Fibroblast of skin of back (primary cell): ENCODE measurements around the gene TAS1R2.
"Not testable (repeated sequence)": the region's sequence is repeated elsewhere in the genome, so short reads cannot be mapped to it uniquely, and the experiment has no call there.

Experiments
- DNase-seq: peaks from one replicate; pipeline ENCODE4 v3.0.0-alpha.2; 2013

The TAS1R2 gene

DNA sequence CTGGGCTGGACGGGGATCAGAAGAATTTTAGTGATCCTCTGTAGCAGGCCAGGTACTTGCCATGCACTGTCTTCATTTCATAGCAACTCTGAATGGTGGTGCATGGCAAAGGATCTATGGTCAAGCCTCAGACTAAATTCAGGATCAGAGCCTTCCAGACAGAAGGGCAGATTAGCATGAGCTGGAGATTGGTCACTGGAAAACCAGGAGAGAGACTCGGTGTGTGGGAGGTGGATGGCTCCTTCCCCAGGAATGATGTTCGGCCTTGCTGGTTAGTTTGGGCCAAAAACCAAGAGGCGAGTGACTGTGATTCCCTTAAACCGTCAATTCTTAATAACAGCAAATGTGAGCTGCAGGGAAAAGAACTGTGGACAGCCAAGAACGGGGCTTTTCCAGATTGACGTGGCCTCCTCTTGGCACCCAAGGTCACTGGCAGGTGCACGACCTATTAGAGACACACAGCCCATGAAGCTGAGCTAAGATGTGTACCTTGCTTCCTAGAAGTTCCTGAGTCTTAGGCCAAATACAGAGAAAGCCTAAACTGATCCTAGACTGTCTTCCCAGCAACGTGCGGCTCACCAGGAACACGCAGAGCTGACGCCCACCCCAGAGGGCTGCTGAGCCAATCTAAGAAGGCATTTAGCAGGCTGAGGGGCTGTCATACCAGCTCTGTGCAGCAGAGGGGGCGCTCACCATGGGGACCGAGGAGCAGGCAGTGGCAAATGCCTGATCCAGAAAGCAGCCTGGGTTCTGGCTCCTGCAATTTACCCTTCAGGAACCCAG is 24.4 kb upstream of the TAS1R2 start:
- DNase-seq: peak; percentile 57

DNA sequence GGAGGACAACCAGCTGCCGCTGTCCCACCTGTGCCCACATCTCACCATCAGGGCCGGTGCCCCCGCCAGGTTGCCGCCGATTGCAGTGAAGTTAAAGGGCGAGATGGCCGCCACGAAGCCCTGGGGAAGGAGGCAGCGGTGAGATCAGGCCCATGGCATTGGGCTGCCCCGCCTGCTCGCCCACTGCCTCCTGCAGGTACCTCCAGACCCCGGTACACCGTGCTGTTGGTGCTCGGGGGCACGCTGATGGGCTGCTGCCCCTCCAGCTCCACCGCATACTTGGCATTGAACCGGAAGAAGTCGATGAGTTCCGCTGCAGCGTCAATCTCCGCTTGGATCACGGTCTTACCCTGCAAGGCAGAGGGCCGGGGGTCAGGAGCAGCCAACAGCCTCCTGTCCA is 23.6 kb upstream of the TAS1R2 start:
- DNase-seq: no peak

DNA sequence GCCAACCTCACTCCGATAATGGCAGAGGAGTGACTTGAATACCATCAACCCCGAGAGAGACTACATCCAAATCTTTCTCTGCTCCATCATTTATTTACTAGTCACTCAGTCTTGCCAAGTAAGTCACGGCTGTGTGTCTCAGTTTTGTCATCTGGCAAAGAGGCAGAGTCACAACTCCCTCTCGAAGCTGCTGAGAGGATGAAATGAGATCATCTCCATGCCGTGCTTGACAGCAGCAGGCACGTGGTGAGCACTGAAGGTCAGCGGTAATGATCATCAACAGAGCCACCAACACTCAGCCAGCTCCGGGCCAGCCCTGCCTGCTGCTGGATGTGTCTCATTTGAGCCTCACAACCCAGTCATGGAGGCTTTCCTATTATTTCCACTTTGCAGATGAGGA is 23.0 kb upstream of the TAS1R2 start:
- DNase-seq: no peak

DNA sequence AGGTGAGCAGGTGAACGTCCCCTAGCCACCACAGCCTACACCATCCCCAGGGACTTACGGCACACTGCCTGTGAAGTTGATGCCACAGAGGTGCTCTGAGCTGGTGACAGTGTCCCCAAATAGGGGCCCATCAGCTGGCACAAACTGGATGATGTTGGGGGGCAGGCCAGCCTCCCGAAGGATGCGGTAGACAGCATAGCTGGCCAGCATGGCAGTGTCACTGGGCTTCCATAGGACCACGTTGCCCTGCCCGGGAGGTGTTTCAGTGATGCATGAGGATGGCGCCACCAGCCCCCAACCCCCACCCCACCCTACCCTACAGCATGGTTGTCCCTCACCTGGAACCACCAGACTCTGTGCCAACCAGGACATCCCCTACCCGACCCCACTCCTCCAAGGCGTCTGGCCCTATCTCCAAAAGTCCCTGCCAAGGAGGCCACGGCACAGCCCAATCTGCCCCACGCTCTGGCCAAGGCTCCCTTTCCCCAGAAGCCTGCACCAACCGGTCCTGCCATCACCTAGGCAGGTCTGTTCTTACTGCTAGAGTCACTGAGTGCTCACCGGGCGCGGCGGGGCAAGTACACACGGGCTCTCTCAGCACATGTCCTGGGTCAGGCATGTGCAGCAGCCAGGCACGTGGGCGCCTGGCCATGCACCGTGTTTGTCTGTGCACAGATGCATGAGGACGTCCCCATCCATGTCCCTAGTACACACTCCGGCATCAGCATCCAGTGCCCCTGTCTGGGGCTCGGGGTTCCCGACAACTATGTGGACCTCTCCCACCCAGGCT is 22.4 kb upstream of the TAS1R2 start:
- DNase-seq: no peak

DNA sequence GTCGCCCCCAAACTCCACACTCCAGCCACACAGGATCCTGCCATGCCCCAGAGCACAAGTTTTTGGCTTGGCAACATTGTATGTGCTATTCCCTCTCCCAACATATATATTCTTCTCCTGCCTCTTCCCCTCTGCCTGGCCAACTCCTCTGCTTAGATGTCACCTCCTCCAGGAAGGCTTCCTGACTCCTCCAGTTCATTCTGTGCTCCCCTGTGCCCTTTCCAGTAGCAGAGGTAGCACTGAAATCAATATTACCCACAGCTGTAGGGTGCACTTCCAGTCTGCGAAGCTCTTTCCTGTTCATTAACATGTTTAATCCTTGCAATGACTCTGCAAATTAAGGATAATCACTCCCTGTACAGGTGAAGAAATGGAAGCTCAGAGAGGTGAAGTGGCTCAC is 21.7 kb upstream of the TAS1R2 start:
- DNase-seq: no peak

DNA sequence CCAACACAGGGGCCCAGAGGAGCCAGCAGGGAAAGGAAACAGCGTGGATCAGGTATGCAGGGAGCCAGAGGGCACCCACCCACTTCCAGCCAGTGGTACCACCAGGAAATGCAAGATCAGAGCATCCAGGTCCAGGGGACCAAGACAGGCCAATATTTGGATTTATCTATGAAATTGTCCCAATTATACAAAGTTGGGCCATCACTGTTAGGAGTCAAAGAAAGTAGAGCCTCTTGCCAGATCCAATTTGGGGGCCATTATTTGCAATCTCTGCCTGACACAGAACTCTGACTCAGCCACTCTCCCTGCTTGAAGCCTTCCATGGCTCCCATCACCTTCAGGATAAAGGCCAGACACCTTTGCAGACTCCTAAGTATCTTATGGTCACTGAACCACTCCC is 21.1 kb upstream of the TAS1R2 start:
- no peak for DNase-seq

DNA sequence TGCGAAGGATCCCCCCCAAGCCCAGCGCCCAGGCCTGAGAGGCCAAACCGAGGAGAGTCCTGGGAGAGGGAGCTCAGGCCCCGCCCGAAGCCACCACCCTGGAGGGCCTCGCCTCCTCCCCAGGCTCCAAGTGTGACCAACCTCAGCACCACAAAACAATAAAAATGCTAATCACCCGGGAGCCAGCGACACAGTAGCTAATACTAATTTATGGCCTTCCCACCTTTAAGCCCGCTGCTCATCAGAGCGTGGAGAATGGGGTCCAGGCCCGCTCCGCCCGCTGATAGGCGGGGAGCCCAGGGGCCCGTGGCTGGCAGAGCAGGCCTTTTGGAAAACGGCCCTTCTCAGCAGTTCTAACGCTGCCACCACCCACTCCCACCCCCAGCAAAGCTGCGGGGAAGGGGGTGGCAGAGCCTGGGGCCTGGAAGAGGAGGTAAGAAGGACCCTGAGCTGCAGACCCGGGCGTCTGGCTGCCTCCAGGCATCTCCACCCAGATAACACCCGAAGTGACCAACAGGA is 20.4 kb upstream of the TAS1R2 start:
- DNase-seq: no peak

DNA sequence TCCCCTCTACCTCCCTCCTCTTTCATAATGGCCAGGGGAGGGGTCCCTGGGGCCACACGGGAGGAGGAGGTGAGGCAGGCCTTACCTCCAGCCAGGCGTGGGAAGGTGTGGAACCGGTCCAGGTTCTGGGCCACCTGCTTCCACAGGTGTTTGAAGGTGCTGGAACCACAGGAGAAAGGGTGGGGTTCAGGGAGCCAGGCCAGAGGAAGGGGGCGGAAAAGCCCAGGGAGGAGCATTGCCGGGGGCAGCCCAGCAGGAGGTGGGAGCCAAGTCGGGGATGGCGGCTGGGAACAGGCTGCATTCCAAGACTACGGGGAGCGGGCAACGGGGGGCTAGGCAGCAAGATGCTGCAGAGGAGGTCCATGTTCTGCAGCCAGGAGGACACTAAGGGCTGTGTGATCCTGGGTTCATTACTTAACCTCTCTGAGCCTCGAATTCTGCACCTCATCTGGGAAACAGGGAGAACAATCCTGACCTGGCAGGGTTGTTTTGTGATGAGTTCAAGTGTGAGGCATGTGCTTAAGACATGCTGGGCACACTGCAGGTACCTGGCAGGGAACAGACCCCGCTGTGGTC is 19.8 kb upstream of the TAS1R2 start:
- DNase-seq: no peak

DNA sequence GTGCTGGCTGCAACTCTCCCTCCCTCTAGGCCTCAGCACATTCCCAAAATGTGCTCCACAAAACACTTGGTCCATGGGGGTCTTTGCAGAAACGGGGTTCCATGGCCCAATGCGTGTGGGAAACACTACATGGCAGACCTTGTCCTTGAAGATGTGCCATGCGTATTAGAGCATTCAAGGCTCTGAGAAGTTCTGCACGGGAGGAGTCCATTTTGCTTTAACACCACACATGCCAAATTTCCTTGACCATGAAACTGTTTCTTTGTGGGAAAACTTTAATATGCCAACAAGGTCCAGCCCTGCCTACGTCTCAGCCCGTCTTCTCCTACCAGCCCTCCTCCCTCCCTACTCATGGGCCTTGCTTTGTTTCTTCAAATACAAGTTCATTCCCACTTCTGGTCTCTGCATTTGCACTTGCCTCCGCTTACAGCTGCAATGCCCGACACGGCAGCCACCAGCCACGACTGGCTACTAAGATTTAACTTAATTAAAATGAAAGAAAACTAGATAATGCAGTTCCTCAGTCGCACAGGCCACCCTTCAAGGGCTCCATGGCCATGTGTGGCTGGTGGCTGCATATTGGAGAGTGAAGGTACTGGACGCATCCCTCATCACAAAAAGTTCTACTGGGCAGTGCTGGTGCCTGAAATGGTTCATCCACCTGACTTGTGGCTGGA is 19.2 kb upstream of the TAS1R2 start:
- DNase-seq: no peak

DNA sequence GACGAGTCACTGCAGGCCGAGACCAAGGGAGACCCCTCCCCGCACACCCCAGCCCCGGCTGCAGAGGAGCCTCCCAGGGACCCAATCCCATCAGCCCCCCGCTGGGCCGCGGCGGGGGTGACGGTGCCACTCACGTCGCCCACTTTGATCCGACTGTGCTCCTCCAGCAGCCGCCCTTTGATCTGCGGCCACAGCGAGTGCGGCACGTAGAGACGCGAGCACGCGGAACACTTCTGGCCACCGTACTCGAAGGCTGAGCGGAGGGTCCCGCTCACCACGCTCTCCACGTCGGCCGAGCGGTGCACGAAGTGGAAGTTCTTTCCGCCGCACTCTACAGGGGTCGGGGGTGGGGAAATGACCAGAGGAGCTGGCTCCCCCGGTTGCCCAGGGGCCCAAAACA is 17.8 kb upstream of the TAS1R2 start:
- DNase-seq: no peak

DNA sequence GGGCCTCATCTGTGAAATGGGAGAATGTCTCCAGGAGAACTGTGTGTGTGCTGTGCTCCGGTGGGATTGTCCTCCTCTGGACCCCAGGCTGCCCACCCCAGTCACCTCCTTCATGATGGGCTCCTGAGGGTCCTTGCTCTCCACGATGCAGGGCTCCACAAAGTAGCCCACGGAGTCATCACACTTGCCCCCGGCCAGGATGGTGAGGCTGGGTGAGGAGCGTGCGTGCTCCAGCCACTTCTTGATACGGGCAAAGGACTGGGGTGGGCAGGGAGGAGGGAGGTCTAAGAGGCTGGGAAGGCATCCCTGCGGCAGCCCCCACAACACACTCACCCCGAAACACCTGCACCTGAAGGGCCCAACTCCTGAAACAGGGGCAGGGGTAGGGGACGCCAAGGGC is 16.8 kb upstream of the TAS1R2 start:
- no peak for DNase-seq

DNA sequence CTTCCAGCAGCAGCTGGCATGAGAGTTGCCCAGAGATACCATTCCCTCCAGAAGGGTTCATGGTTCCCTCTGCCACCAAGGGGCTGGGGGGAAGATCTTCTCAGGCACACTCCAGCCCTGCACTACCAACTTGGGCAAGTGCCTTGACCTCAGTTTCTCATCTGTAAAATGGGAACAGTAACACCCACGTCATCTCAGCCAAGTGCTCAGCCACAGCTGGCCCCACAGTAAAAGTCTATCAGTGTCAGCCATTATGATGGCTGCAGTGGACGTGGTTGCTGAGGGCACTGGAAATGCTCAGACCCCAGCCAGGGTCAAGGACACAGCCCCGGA is 16.3 kb upstream of the TAS1R2 start:
- DNase-seq: no peak

DNA sequence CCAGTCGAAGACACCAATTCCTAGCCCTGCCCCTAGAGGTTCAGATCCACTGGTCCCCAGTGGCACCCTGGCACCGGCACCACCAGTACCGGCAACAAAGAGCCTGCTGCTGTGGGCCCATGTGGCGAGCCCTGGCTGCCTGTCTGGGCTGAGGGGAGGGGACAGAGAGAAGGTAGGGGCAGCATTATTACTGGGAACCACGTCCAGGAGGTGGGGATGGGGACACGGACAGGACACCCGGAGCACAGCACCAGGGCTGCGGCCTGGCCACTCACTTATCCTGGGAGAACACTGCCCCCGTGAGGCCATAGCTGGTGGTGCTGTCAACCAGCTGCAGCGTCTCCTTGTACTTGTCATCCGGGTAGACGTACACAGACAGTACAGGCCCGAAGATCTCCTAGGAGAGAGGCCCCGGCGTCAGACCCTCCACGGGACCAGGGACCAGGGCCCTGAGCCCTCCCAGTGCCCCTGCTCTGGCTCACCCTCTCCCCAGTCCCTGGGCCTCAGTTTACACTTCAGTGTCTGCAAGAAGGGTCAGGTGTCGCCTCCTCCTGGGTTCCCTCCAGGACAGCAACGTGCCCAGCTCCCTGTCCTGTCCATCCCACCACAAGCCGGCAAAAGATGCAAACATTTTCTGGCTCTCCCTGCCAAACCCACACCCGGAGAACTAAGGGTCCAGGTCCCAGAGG is 15.8 kb upstream of the TAS1R2 start:
- DNase-seq: peak; percentile 73

DNA sequence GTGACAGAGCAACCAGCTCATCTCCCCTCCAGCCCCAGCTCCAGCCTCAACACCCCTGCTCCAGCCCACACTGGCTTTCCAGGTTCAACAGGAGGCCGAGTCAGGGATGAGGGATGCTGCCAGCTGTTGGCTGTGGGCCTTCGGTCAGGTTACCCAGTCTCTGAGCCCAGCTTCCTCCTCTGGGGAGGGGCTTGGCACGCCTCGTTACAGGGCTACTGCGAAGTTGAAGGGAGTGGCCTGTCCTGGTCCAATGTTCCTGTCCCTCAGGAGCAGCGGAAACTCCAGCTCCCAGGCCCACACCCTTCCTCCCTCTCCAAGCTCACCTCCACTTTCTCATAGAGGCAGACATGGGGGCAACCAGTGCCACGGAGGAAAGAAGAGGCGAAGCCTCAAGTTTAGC is 15.1 kb upstream of the TAS1R2 start:
- no peak for DNase-seq

DNA sequence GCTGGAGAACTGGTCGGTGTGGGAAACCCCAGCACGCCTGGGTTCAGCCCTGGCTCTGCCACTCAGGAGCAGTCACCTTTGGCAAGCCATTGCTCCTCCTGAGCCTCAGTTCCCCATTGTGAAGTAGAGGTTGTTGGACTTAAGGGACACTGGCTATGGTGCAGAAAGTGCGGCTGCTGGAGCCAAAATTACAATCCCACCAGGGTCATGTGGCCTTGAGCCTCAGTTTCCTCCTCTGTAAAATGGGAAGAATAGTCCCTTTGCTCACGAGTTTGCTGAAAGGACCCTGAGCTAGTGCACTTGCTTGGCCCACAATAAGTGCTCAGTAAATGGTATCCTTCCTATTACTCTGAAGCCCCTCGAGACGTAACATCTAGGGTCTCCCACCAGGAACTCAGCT is 14.6 kb upstream of the TAS1R2 start:
- DNase-seq: no peak

DNA sequence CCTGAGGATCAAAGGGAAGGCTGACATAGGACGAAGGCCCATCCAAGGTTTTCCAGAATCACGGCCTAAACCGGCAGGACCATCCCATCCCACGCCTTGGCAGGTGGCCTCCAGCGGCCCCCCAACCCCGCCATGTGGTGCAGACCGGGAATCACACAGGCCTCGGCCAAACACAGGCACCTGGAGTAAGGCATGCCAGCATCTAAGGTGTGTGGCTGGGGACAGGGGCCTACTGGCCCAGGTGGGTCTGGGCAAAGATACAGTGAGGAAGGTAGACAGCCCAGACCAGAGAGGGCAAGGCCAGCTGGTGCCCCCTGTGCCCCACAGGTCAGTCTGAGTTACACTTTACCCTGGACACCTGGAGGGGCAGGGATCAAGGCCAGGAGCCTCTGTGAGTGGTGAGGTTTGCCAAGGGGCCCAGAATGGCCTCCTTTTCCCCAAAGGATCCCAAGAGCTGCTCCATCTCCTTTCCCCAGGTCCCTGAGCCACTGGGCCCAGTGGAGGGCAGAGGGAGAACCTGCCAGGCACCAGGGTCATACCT is 12.7 kb upstream of the TAS1R2 start:
- no peak for DNase-seq

DNA sequence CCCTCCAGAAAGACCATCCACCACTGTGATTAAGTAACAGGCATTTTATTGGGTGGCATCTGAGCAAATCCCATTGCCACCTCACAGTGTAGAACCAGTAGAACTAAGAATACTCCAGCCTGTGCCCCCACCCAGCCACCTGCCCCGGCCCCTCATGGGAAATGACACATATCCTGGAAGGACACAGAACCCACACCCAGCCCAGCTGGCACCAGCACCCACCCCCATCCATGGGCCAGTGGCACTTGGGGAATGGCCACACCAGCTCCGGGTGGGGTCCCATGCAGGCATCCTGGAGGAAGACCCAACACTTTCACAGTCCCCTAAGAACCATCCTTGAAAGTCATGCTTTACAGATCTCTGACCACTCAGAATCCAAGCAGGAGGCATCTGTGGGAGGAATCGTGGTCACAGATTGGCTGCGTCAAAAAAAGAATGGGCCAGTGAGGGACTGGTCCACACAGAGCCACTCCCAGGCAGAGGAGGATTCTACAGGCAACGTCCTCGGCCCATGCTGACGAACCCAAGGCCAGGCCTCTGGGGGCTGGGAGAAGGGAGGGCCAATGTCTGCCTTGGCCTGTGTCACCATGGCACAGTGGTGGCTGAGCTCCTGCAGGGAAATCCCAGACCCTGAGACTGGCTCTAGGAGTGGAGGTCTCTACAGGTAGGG is 12.1 kb upstream of the TAS1R2 start:
- DNase-seq: no peak

DNA sequence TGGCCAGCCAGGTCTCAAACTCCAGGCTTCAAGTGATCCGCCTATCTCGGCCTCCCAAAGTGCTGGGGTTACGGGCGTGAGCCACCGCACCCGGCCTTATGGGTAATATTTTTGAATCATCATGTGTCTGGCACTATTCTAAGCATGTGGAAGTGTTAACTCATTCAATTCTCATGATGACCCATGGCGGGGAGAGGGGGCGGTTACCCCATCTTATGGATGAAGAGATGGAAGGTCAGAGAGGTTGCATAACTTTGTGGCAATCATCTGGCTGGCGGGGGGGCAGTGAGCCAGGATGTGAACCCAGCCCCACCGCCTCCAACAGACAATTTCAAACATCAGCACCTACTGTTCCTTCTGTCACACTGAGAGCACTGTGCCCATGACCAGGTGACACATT is 11.5 kb upstream of the TAS1R2 start:
- no peak for DNase-seq

DNA sequence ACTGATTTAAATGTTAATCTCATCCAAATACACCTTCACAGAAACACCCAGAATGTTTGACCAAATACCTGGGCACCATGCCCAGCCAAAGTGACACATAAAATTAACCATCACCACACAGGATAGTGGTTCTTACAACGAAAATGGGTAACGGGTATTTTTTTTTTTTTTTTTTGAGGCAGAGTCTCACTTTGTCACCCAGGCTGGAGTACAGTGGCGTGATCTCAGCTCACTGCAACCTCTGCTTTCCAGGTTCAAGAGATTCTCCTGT is 11.1 kb upstream of the TAS1R2 start:
- DNase-seq: not testable (repeated sequence)

DNA sequence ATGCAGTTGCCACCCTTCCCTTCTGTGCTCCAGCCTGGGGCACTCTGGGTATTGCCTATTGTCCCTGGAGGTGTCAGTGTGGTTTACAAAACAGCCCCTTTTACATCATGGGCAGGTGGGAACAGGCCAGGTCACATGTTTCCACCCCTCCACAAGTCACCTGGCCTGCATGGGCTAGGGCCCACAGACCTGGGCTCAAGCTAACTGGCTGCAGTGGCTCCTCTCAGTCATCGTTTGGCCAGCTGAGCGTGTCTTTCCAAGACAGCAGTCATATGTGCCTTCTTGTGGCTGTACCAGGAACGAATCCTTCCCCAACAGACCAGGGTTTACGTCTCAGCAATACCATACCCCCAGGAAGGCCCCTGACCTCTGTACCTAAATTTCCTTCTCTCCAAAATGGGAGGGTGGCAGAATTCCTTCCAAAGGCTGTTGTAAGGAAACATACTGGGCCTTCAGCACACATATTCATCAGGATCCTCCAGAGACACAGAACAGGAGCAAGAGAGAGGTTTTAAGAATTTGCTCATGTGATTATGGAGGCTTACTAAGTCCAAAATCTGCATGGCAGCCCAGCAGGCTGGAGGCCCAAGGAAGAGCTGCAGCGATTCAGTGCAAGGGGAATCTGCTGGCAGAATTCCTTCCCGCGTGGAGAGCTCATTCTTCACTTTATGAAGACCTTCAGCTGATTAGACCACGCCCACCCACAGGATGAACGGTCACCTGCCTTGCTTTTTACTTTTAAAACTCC is 10.6 kb upstream of the TAS1R2 start:
- DNase-seq: no peak

DNA sequence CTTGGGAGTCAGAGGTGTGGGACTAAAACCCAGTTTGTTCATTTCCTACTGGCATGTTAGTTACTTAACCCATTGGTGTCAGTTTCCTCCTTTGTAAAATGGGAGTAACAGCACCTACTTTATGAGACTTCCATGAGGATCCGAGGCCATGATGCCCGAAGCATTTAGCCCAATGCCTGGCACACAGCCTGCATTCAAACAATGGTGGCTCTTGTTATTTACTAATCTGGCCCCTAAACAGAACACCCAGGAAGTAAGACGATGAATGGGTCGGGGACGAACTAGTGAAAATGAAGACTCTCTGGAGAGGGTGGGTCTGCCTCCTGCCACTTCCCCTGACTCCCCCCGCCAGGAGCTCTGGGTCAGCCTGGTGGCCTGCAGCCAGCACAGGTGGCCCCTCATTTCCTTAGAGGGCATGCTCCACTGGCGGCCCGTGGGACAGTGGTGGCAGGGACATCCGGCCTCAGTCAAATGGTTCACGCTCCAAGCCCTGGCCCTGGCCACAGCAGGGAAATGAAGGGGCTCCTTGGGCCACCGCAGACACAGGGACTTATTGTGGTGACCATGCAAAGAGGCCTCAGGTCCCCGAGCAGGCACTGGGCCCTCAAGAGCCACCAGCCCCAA is 9.5 kb upstream of the TAS1R2 start:
- DNase-seq: no peak
